Activated T-helper 2 cell treated with anti-CD3 and anti-CD28 coated beads, Interferon-gamma antibody, Interleukin-2, Interleukin-4, amounts not matched to agents 10 μg/mL and 5 μg/mL and 100 μg/mL, durations not matched to agents 14 hours and 24 hours and 36 hours (primary cell): ENCODE results near the gene APOL1. TPM values are rescaled to one million over a fixed set of nuclear protein-coding genes. Genes with fewer than 3 reads are reported as not detected.
"Not testable (repeated sequence)": the region's sequence is repeated elsewhere in the genome, so short reads cannot be mapped to it uniquely, and the experiment has no call there.

Experiments
- DNase-seq: peaks from one replicate; pipeline ENCODE4 v3.0.0; 2021; ENCODE audit warnings: low spot score
- H3K27ac Mint-ChIP-seq: one replicate; pipeline ENCODE4 v1.8.0; 2021; ENCODE audit warnings: mixed read lengths
- H3K27me3 Mint-ChIP-seq: one replicate; pipeline ENCODE4 v1.8.0; 2021; ENCODE audit warnings: low read depth, mixed read lengths
- H3K36me3 Mint-ChIP-seq: one replicate; pipeline ENCODE4 v1.8.0; 2021; ENCODE audit warnings: low read depth, mixed read lengths
- H3K4me1 Mint-ChIP-seq: one replicate; pipeline ENCODE4 v1.8.0; 2021; ENCODE audit warnings: low read depth, mixed read lengths
- H3K4me3 Mint-ChIP-seq: one replicate; pipeline ENCODE4 v1.8.0; 2021; ENCODE audit warnings: low read depth, mild to moderate bottlenecking, moderate library complexity, mixed read lengths
- H3K9me3 Mint-ChIP-seq: one replicate; pipeline ENCODE4 v1.8.0; 2021; ENCODE audit warnings: mixed read lengths
- intact Hi-C: fragments of 100-400 bp; cut with micrococcal nuclease; formaldehyde crosslinking; loops from one replicate; pipeline ENCODE4 v1.15.1; 2023
- total RNA-seq: library from RNA; stranded (reverse); gene quantifications from 2 replicates; pipeline ENCODE4 v1.2.3, GENCODE V29; 2022

Gene APOL1
- total RNA-seq, 1 donor from 2014 or later, result 31.5 TPM

GRCh38 chr22:36229649-36230048 is 23.3 kb upstream of the APOL1 start:
- H3K27me3 Mint-ChIP-seq, H3K4me3 Mint-ChIP-seq, H3K9me3 Mint-ChIP-seq, H3K27ac Mint-ChIP-seq, DNase-seq, intact Hi-C loops: not testable (repeated sequence)
- Mint-ChIP-seq H3K36me3 (peaks cover 89% of the 10 kb centered on the region), H3K4me1 (peaks cover 12% of the 10 kb centered on the region)

- Mint-ChIP-seq H3K27ac (peak overlapping the region; percentile 0), H3K4me1 (peaks cover 26% of the 10 kb centered on the region), H3K36me3 (peaks cover 96% of the 10 kb centered on the region)
- DNase-seq, intact Hi-C loops, H3K4me3 Mint-ChIP-seq, H3K9me3 Mint-ChIP-seq, H3K27me3 Mint-ChIP-seq: not testable (repeated sequence)
These were observed 21.9 kb upstream of the APOL1 start for GRCh38 chr22:36231051-36231450.

GRCh38 chr22:36232715-36233401 is 20.1 kb upstream of the APOL1 start:
- peak overlapping the region; percentile 50 for H3K27ac Mint-ChIP-seq
- H3K9me3 Mint-ChIP-seq, result peaks cover 11% of the 10 kb centered on the region
- peaks cover 34% of the 10 kb centered on the region for H3K4me1 Mint-ChIP-seq
- H3K4me3 Mint-ChIP-seq, result no peak overlapping the region
- no peak for DNase-seq
- peaks cover 97% of the 10 kb centered on the region for H3K36me3 Mint-ChIP-seq
- no peaks in the 10 kb centered on the region for H3K27me3 Mint-ChIP-seq
- intact Hi-C loops, result no loop called here

- no peak for DNase-seq
- peaks cover 92% of the 10 kb centered on the region for H3K36me3 Mint-ChIP-seq
- intact Hi-C loops, result no loop called here
- H3K4me1 Mint-ChIP-seq, result peaks cover 39% of the 10 kb centered on the region
- H3K4me3 Mint-ChIP-seq, result no peak overlapping the region
- H3K27ac Mint-ChIP-seq, result no peak overlapping the region
- no peaks in the 10 kb centered on the region for H3K27me3 Mint-ChIP-seq
- H3K9me3 Mint-ChIP-seq, result peaks cover 11% of the 10 kb centered on the region
These were observed 19.1 kb upstream of the APOL1 start for GRCh38 chr22:36233796-36234195.

- peaks cover 11% of the 10 kb centered on the region for H3K9me3 Mint-ChIP-seq
- peak overlapping the region; percentile 42 for H3K27ac Mint-ChIP-seq
- intact Hi-C loops, result no loop called here
- no peak overlapping the region for H3K4me3 Mint-ChIP-seq
- H3K36me3 Mint-ChIP-seq, result peaks cover 90% of the 10 kb centered on the region
- H3K27me3 Mint-ChIP-seq, result no peaks in the 10 kb centered on the region
- peaks cover 39% of the 10 kb centered on the region for H3K4me1 Mint-ChIP-seq
- no peak for DNase-seq
These were observed 18.7 kb upstream of the APOL1 start for GRCh38 chr22:36234213-36234612.

- Mint-ChIP-seq H3K9me3 (peaks cover 11% of the 10 kb centered on the region), H3K27ac (peak overlapping the region; percentile 34), H3K27me3 (no peaks in the 10 kb centered on the region), H3K4me3 (peak overlapping the region; percentile 54), H3K4me1 (peaks cover 43% of the 10 kb centered on the region), H3K36me3 (peaks cover 87% of the 10 kb centered on the region)
- intact Hi-C loops, result no loop called here
- DNase-seq, result no peak
These were observed 18.0 kb upstream of the APOL1 start for GRCh38 chr22:36234919-36235318.

- H3K27ac Mint-ChIP-seq, result peak overlapping the region; percentile 54
- H3K9me3 Mint-ChIP-seq, result peaks cover 11% of the 10 kb centered on the region
- peaks cover 44% of the 10 kb centered on the region for H3K4me1 Mint-ChIP-seq
- no peak for DNase-seq
- H3K27me3 Mint-ChIP-seq, result no peaks in the 10 kb centered on the region
- intact Hi-C loops, result no loop called here
- H3K36me3 Mint-ChIP-seq, result peaks cover 80% of the 10 kb centered on the region
- peak overlapping the region; percentile 54 for H3K4me3 Mint-ChIP-seq
These were observed 17.3 kb upstream of the APOL1 start for GRCh38 chr22:36235585-36235984.

GRCh38 chr22:36236388-36237319 is 16.3 kb upstream of the APOL1 start:
- H3K9me3 Mint-ChIP-seq, result peaks cover 11% of the 10 kb centered on the region
- H3K27ac Mint-ChIP-seq, result no peak overlapping the region
- peaks cover 42% of the 10 kb centered on the region for H3K4me1 Mint-ChIP-seq
- peak overlapping the region; percentile 54 for H3K4me3 Mint-ChIP-seq
- no peak for DNase-seq
- no peaks in the 10 kb centered on the region for H3K27me3 Mint-ChIP-seq
- H3K36me3 Mint-ChIP-seq, result peaks cover 70% of the 10 kb centered on the region
- intact Hi-C loops, result no loop called here

- H3K4me3 Mint-ChIP-seq, result peak overlapping the region; percentile 95
- H3K9me3 Mint-ChIP-seq, result peaks cover 16% of the 10 kb centered on the region
- peak overlapping the region; percentile 93 for H3K27ac Mint-ChIP-seq
- intact Hi-C loops, result loop anchor here (2.0 kb wide), 3 partner anchors 39 to 589 kb away; partner anchors contain the start of genes APOL3 and APOL6
- peaks cover 59% of the 10 kb centered on the region for H3K36me3 Mint-ChIP-seq
- H3K27me3 Mint-ChIP-seq, result no peaks in the 10 kb centered on the region
- no peak for DNase-seq
- peaks cover 42% of the 10 kb centered on the region for H3K4me1 Mint-ChIP-seq
These were observed 15.2 kb upstream of the APOL1 start for GRCh38 chr22:36237462-36238372.

GRCh38 chr22:36238373-36239149 is 14.4 kb upstream of the APOL1 start:
- Mint-ChIP-seq H3K36me3 (peaks cover 51% of the 10 kb centered on the region), H3K27me3 (no peaks in the 10 kb centered on the region), H3K9me3 (peaks cover 18% of the 10 kb centered on the region), H3K4me1 (peaks cover 42% of the 10 kb centered on the region), H3K27ac (peak overlapping the region; percentile 93), H3K4me3 (peak overlapping the region; percentile 95)
- intact Hi-C loops, result loop anchor here (1.0 to 2.0 kb wide), 5 partner anchors 15 to 590 kb away; partner anchors contain the start of genes APOL1, APOL3 and APOL6
- DNase-seq, result no peak

GRCh38 chr22:36239150-36239400 is 13.9 kb upstream of the APOL1 start:
- Mint-ChIP-seq H3K27me3 (no peaks in the 10 kb centered on the region), H3K4me3 (peak overlapping the region; percentile 95), H3K27ac (peak overlapping the region; percentile 93), H3K36me3 (peaks cover 46% of the 10 kb centered on the region), H3K4me1 (peaks cover 39% of the 10 kb centered on the region), H3K9me3 (peaks cover 18% of the 10 kb centered on the region)
- DNase-seq, result no peak
- intact Hi-C loops, result loop anchor here (1.0 to 2.0 kb wide), 5 partner anchors 14 to 590 kb away; partner anchors contain the start of genes APOL1, APOL3 and APOL6
